Measurements from ENCODE around the gene ZNF592. TPM values are rescaled to one million over a fixed set of nuclear protein-coding genes. Genes with fewer than 3 reads are reported as not detected.

The ZNF592 gene
- total RNA-seq, 4 donors from 2014 or later, result 23.5 to 41.1 (median 26.5) TPM

GRCh38 chr15:84817466-84818081 lies 69.2 kb downstream of the ZNF592 start:
- DNase-seq, result no peak
- no peaks in the 10 kb centered on the region for H3K36me3 ChIP-seq
- no peaks in the 10 kb centered on the region for H3K9me3 ChIP-seq
- in situ Hi-C loops (cut with MboI; ENCODE audit: low pct_ligation_motif_present in 1 of 4, low pct_unique_long_range_greater_than_20kb in 1 of 4, low sequenced_read_pairs in 3 of 4), result no loop called here
- H3K4me1 ChIP-seq, result peaks cover 9 to 29% (median 15%) of the 10 kb centered on the region in 4 donors
- intact Hi-C loops (cut with DNase I; ENCODE audit: low total_unique reads), result loop anchor here (10.0 kb wide), 1 partner anchor 63 kb away; no protein-coding TSS in a partner anchor
- H3K4me3 ChIP-seq, result peak overlapping the region; percentile 13 to 51 (median 34)
- peaks cover 4% of the 10 kb centered on the region for H3K27me3 ChIP-seq
- no peak for TF ChIP-seq CTCF (IDR thresholded peaks at IDR 0.05)
- no peak for TF ChIP-seq EP300 (IDR thresholded peaks at IDR 0.05; ENCODE audit: low read depth)
- no peak for TF ChIP-seq POLR2AphosphoS5 (IDR thresholded peaks at IDR 0.05)
- no peak for TF ChIP-seq POLR2A (IDR thresholded peaks at IDR 0.05)
- peak overlapping the region; percentile 71 to 87 (median 76) for H3K27ac ChIP-seq
- WGBS, 2 donors (ENCODE audit: low coverage in 1 of 2), result 77% methylated on average over 3 of the region's 27 CpGs; no CpG with 5 or more reads in 1 of the 2 donors

GRCh38 chr15:84818261-84819131 lies 70.1 kb downstream of the ZNF592 start:
- Histone ChIP-seq H3K4me3 (peak overlapping the region in 1 of 4 donors; percentile 51), H3K27ac (peak overlapping the region; percentile 71 to 87 (median 76)), H3K4me1 (peaks cover 9 to 31% (median 15%) of the 10 kb centered on the region in 4 donors), H3K27me3 (peaks cover 4% of the 10 kb centered on the region), H3K36me3 (no peaks in the 10 kb centered on the region), H3K9me3 (no peaks in the 10 kb centered on the region)
- intact Hi-C loops (cut with DNase I; ENCODE audit: low total_unique reads), result loop anchor here (10.0 kb wide), 1 partner anchor 64 kb away; no protein-coding TSS in a partner anchor
- 64 to 69% methylated on average over 6 to 9 of the region's 9 CpGs for WGBS, 2 donors (ENCODE audit: low coverage in 1 of 2)
- TF ChIP-seq POLR2AphosphoS5 (IDR thresholded peaks at IDR 0.05) (no peak), CTCF (IDR thresholded peaks at IDR 0.05) (no peak), POLR2A (IDR thresholded peaks at IDR 0.05) (no peak), EP300 (IDR thresholded peaks at IDR 0.05; ENCODE audit: low read depth) (no peak)
- in situ Hi-C loops (cut with MboI; ENCODE audit: low pct_ligation_motif_present in 1 of 4, low pct_unique_long_range_greater_than_20kb in 1 of 4, low sequenced_read_pairs in 3 of 4), result no loop called here
- DNase-seq, result no peak

GRCh38 chr15:84819291-84819768 lies 70.9 kb downstream of the ZNF592 start:
- intact Hi-C loops (cut with DNase I; ENCODE audit: low total_unique reads), result loop anchor here (10.0 kb wide), 1 partner anchor 65 kb away; no protein-coding TSS in a partner anchor
- no peak for DNase-seq
- Histone ChIP-seq H3K27ac (peak overlapping the region; percentile 71 to 87 (median 76)), H3K9me3 (no peaks in the 10 kb centered on the region), H3K4me3 (no peak overlapping the region), H3K36me3 (no peaks in the 10 kb centered on the region), H3K27me3 (peaks cover 4% of the 10 kb centered on the region), H3K4me1 (peaks cover 9 to 37% (median 17%) of the 10 kb centered on the region in 4 donors)
- TF ChIP-seq POLR2AphosphoS5 (IDR thresholded peaks at IDR 0.05) (no peak), CTCF (IDR thresholded peaks at IDR 0.05) (no peak), POLR2A (IDR thresholded peaks at IDR 0.05) (no peak)
- 48% methylated on average over 3 of the region's 3 CpGs; no CpG with 5 or more reads in 1 of the 2 donors for WGBS, 2 donors (ENCODE audit: low coverage in 1 of 2)
- in situ Hi-C loops (cut with MboI; ENCODE audit: low pct_ligation_motif_present in 1 of 4, low pct_unique_long_range_greater_than_20kb in 1 of 4, low sequenced_read_pairs in 3 of 4), result no loop called here

- Histone ChIP-seq H3K36me3 (no peaks in the 10 kb centered on the region), H3K27me3 (peaks cover 4% of the 10 kb centered on the region), H3K9me3 (no peaks in the 10 kb centered on the region), H3K4me3 (no peak overlapping the region), H3K4me1 (peaks cover 9 to 40% (median 17%) of the 10 kb centered on the region in 4 donors), H3K27ac (peak overlapping the region in 1 of 4 donors; percentile 87)
- intact Hi-C loops (cut with DNase I; ENCODE audit: low total_unique reads), result loop anchor here (10.0 kb wide), 1 partner anchor 65 kb away; no protein-coding TSS in a partner anchor
- no peak for TF ChIP-seq POLR2AphosphoS5 (IDR thresholded peaks at IDR 0.05)
- TF ChIP-seq POLR2A (IDR thresholded peaks at IDR 0.05), result no peak
- TF ChIP-seq EP300 (IDR thresholded peaks at IDR 0.05; ENCODE audit: low read depth), result no peak
- no peak for TF ChIP-seq CTCF (IDR thresholded peaks at IDR 0.05)
- in situ Hi-C loops (cut with MboI; ENCODE audit: low pct_ligation_motif_present in 1 of 4, low pct_unique_long_range_greater_than_20kb in 1 of 4, low sequenced_read_pairs in 3 of 4), result no loop called here
- no peak for DNase-seq
- WGBS, 2 donors (ENCODE audit: low coverage in 1 of 2), result 88 to 100% methylated on average over 2 of the region's 2 CpGs
Observed at GRCh38 chr15:84819791-84820190, 71.4 kb downstream of the ZNF592 start.

All from transverse colon (tissue), 4 donors.